Effector memory CD8-positive, alpha-beta T cell (primary cell): Measurements from ENCODE around the gene NPHP1.
"Not testable (repeated sequence)": the region's sequence is repeated elsewhere in the genome, so short reads cannot be mapped to it uniquely, and the experiment has no call there.

Source experiments
- ATAC-seq: fragments of 150-1000 bp; cut with Tn5 transposase; replicated peaks from 2 replicates; pipeline ENCODE4 v1.10.0; 2021; ENCODE audit warnings: mild to moderate bottlenecking, moderate library complexity
- DNase-seq, 3 experiments: peaks; one replicate each; pipeline ENCODE4 v3.0.0; 2021
- H3K27ac Mint-ChIP-seq, 2 donors: one replicate each; pipeline ENCODE4 v1.8.0; 2022; ENCODE audit warnings: mild to moderate bottlenecking in 2 of 2, mixed read lengths in 2 of 2, moderate library complexity in 2 of 2
- H3K27me3 Mint-ChIP-seq, 2 donors: one replicate each; pipeline ENCODE4 v1.8.0; 2022; ENCODE audit warnings: mixed read lengths in 2 of 2
- H3K36me3 Mint-ChIP-seq: one replicate; pipeline ENCODE4 v1.8.0; 2022; ENCODE audit warnings: mild to moderate bottlenecking, moderate library complexity, mixed read lengths; ENCODE audit not compliant: insufficient read depth
- H3K4me1 Mint-ChIP-seq, 2 donors: one replicate each; pipeline ENCODE4 v1.8.0; 2022; ENCODE audit warnings: low read depth in 2 of 2, mixed read lengths in 2 of 2
- H3K4me3 Mint-ChIP-seq, 2 donors: one replicate each; pipeline ENCODE4 v1.8.0; 2022; ENCODE audit warnings: mild to moderate bottlenecking in 2 of 2, mixed read lengths in 2 of 2, moderate library complexity in 2 of 2
- H3K9me3 Mint-ChIP-seq, 2 donors: one replicate each; pipeline ENCODE4 v1.8.0; 2022; ENCODE audit warnings: mixed read lengths in 2 of 2

Gene NPHP1

DNA sequence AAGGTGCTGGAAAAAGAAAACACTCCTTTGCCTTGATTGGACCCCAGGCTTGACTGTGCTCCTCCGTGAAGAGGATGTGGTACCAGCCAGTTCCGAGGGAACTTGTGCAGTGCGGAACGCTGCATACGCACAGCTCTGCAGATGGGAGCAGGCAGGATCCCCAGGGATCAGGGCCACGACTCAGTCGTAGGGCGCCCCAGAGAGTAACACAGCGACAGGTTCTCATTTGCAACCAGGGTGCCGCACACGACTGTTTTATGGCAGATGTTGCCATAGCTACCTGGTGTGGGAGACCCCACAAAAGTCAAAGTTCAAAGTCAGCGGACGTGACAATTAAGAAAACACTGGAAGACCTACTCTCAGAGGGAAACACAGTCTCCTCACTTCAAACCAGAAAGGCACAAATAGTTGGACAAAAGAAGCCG lies 90.0 kb downstream of the NPHP1 start:
- H3K27ac Mint-ChIP-seq, result no peak overlapping the region
- peaks cover 0 to 2% of the 10 kb centered on the region in 2 donors for H3K4me1 Mint-ChIP-seq
- no peaks in the 10 kb centered on the region for H3K9me3 Mint-ChIP-seq
- H3K36me3 Mint-ChIP-seq, result no peaks in the 10 kb centered on the region
- H3K4me3 Mint-ChIP-seq, result no peak overlapping the region
- no peak for ATAC-seq
- no peak for DNase-seq
- H3K27me3 Mint-ChIP-seq, result peaks cover 68 to 96% of the 10 kb centered on the region in 2 donors

DNA sequence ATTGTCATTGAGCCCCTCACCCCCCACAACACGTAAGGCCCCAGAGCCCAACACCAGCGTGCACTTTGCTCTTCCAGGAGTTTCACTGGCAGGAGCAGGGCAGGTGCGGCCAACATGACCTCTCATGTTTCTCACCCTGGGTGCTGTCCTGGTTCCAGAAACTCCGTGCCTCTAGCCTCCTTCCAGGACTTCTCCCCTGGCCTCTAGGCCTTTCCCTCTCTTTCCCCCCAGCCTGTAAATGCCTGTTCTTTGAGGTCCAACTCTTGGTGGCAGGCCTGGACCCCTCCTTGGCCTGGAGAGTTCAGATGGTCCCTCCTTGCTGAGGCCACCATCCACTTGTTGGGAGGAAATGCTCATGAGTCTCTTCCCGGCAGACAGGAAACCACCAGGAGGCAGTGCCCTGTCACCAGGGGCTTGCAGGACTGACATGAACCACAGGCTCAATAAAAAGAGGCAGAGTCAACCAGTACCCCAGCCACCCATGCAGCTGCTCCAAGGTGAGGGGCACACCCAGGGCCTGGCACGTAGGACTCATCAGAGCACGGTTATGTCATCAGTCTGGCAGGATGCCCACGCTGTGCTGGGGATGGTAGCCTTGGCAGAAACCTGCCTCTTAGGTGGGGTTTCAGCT lies 90.7 kb downstream of the NPHP1 start:
- DNase-seq, result no peak
- Mint-ChIP-seq H3K9me3 (no peaks in the 10 kb centered on the region), H3K27ac (no peak overlapping the region), H3K36me3 (no peaks in the 10 kb centered on the region), H3K4me1 (peaks cover 0 to 2% of the 10 kb centered on the region in 2 donors), H3K4me3 (no peak overlapping the region), H3K27me3 (peaks cover 75 to 93% of the 10 kb centered on the region in 2 donors)
- ATAC-seq, result no peak

DNA sequence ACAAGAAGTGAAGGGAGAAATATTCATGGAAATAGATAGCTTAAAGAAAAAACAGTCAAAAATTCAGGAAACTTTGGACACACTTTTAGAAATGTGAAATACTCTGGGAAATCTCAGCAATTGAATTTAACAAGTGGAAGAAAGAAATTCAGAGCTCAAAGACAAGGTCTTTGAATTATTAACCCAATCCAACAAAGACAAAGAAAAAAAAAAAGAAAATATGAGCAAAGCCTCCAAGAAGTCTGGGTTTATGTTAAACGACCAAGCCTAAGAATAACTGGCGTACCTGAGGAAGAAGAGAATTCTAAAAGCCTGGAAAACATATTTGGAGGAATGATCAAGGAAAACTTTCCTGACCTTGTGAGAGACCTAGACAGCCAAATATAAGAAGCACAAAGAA lies 96.5 kb downstream of the NPHP1 start:
- not testable (repeated sequence) for H3K4me3 Mint-ChIP-seq, H3K36me3 Mint-ChIP-seq, H3K4me1 Mint-ChIP-seq, H3K9me3 Mint-ChIP-seq, DNase-seq, ATAC-seq, H3K27ac Mint-ChIP-seq
- peaks cover 90 to 93% of the 10 kb centered on the region in 2 donors for H3K27me3 Mint-ChIP-seq

DNA sequence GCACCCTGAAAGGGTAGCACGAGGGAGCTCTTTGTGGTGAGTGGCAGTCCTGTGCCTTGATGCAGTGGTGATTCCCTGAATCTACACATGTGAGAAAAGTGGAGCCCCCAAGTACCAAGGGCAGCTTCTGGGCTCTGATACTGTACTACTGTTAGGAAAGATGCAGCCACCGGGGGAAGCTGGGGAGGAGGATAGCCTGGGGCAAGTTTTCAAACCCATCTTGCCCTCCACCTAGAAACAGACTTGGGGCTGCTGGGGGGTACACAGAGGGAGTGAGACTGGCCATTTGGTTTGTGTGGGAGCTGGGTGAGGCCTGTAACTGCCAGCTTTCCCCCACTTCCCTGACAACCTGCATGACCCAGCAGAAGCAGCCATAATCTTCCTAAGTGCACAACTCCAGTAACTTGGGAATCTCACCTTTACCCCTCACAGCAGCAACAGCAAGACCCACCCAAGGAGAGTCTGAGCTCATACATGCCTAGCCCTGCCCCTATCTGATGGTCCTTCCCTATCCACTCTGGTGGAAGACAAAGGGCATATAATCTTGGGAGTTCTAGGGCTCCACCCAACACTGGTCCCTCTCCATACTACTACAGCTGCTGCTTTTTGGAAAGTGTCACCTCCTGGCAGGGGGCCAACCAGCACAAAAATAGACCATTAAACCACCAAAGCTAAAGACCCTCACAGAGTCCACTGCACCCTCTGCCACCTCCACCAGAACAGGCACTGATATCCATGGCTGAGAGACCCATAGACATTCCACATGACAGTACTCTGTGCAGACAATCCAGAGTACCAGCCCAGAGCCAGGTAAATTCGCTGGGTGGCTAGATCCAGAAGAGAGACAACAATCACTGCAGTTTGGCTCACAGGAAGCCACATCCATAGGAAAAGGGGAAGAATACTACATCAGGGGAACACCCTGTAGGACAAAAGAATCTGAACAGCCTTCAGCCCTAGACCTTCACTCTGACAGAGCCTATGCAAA lies 97.4 kb downstream of the NPHP1 start:
- DNase-seq (no peak), ATAC-seq (no peak)
- Mint-ChIP-seq H3K9me3 (no peaks in the 10 kb centered on the region), H3K4me1 (peaks cover 0 to 2% of the 10 kb centered on the region in 2 donors), H3K27me3 (peaks cover 90 to 97% of the 10 kb centered on the region in 2 donors), H3K27ac (no peak overlapping the region), H3K4me3 (no peak overlapping the region), H3K36me3 (no peaks in the 10 kb centered on the region)

DNA sequence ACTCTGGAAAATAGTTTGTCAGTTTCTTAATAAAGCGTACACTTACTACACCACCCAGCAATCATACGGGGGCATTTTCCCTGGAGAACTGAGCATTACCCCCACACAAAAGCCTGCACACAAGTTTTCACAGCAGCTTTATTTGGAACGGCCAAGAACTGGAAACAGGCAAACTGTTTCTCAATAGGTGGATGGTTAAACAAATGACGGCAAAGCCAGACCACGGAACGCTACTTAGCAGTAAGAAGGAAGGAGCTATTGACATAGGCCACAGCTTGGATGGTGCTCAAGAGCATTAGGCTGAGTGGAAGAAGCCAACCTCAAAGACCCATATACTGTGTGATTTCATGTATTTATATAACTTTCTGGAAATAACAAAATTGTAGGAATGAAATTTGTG lies 98.2 kb downstream of the NPHP1 start:
- H3K36me3 Mint-ChIP-seq, result no peaks in the 10 kb centered on the region
- H3K27me3 Mint-ChIP-seq, result peaks cover 90 to 97% of the 10 kb centered on the region in 2 donors
- no peaks in the 10 kb centered on the region for H3K9me3 Mint-ChIP-seq
- no peak overlapping the region for H3K4me3 Mint-ChIP-seq
- no peak overlapping the region for H3K27ac Mint-ChIP-seq
- peaks cover 0 to 2% of the 10 kb centered on the region in 2 donors for H3K4me1 Mint-ChIP-seq
- ATAC-seq, result no peak
- no peak for DNase-seq

DNA sequence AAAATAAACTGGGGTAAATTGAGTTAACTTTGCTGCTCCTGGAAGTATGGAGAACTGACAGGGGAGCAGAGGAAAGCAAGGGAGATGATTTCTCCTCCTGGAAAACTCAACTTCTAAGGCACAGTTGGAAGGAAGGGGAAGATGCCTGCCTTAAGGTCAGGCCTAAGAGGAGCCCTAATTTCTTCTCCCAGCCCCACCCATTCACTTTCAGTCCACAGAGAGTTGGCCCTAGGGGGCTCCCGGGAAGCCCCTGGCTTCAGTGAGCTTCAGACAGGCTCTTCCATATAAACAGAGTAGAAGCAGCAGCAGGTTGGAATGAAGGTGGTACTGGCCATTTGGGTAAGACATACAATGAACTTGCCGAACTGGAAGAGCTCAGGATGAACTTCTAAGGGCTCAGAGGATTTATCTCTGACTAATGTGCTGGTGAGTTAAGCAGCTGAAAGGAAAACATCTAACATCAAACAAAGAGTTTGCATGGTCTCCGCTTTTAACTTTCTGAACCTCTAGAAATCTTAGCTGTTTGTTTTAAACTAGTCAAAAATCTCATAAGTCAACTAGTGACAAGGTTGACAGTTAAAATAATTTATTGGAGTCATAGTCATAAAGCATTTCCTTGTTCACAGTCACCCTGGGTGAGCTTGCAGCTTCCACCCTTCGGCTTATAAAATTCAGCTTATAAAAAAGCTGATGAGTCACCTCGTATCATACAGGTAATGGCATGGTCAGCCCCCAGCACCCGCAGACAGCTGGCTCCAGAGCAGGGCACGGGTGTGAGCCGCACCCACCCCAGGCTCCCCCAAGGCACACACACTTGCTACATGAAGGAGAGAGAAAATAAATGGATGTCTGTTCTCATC lies 99.0 kb downstream of the NPHP1 start:
- no peak for ATAC-seq
- Mint-ChIP-seq H3K36me3 (no peaks in the 10 kb centered on the region), H3K4me3 (no peak overlapping the region), H3K4me1 (peaks cover 0 to 2% of the 10 kb centered on the region in 2 donors), H3K9me3 (no peaks in the 10 kb centered on the region), H3K27ac (no peak overlapping the region), H3K27me3 (peaks cover 91 to 95% of the 10 kb centered on the region in 2 donors)
- no peak for DNase-seq

DNA sequence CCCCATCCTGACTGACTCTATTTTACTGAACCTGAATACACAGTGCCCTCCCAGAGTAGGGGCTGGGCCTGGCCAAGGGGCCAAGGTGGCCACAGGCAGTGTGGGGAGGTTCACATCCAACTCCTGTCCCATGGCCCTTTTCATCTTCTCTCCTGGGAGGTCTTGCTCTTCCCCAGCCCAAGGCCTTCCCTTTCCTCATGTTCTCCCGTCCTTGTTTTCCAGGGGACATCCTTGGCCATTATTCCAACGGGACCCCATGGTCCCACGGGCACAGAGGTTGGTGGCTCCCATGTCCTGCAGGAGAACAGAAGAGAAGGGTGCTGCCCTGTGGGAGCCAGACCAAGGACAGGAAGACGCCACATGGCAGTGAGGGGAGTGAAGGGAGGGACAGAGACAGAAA lies 99.6 kb downstream of the NPHP1 start:
- Mint-ChIP-seq H3K27ac (no peak overlapping the region), H3K9me3 (no peaks in the 10 kb centered on the region), H3K27me3 (peaks cover 85 to 88% of the 10 kb centered on the region in 2 donors), H3K36me3 (no peaks in the 10 kb centered on the region), H3K4me3 (no peak overlapping the region), H3K4me1 (peaks cover 0 to 2% of the 10 kb centered on the region in 2 donors)
- DNase-seq (no peak), ATAC-seq (no peak)

DNA sequence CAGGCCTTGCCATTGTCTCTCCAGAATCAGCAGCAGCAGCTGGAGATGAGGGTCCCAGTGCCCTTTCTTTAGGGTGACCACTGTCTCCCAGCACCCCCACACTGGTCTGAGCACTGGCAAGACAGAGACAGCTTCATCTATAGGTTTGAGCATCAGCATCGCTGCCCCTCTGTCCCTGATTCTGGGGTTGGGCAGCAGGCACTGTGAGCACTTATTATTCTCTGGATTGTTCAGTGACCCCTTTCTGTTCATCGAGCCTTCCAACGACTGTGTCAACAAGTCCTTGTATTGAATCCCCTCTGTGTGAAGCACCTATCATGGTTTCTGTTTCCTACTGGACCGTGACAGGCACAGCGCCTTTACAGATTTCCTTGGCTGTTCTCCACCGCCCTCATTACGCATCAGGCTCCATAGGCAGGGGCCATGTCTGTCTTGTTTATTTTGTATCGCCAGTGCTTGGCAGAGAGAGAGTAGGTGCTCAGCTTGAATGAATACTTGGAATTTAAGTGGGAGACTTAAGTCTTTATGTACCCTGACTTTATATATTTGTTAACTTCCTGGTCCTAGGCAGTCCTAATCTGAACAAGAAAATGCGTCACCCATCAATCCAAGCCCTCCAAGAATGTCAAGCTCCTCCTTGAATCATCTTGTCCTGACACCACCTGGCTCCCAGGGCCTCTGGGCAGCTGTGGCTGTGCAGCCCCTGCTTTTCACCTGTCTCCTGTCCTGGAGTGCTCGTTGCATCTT lies 100.6 kb downstream of the NPHP1 start:
- Mint-ChIP-seq H3K4me1 (no peaks in the 10 kb centered on the region), H3K4me3 (no peak overlapping the region), H3K27ac (no peak overlapping the region), H3K27me3 (peaks cover 75 to 81% of the 10 kb centered on the region in 2 donors), H3K9me3 (no peaks in the 10 kb centered on the region), H3K36me3 (no peaks in the 10 kb centered on the region)
- DNase-seq (no peak), ATAC-seq (no peak)

DNA sequence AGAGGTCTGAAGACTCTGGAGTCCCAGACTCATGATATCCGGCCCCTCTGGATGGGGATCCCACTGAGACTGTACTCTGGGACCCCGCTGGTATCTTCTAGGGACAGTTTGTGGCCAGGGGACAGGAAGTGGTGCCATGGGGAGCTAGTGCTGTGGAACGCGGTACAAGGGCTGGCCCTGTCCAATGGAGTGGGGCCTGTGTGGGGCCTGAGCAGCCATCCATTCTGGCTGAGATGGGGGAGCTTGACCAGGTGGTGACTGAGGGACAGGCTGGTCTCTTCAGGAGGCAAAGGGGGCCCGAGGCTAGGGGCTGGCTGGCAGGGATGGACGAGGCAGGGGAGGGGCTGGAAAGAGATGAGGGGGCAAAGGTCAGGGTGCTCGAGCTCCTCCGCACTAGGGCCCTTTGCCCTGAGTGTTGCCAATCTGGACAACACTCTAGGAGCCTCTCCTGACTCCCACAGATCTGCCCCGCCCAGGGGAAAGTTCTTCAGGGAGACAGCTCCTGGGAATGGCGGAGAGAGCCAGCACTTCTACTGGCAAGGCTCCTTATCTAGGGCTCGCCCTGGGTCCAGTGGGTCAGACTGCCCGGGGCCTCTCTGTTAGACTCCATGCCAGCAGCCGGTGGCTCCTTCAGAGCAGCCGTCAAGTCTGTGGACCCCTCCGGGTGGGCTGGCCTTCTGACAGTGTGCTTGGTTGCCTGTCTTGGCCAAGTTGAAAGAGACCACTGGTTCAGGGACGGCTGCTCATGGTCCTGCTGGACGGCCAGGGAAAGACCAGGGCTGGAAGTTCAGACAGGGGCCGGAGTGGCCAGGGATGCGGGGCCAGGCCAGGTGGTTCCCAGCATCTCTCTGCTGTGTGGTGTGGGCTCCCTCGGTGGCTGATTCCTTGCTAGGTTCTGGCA lies 101.5 kb downstream of the NPHP1 start:
- no peaks in the 10 kb centered on the region for H3K4me1 Mint-ChIP-seq
- no peak for ATAC-seq

DNA sequence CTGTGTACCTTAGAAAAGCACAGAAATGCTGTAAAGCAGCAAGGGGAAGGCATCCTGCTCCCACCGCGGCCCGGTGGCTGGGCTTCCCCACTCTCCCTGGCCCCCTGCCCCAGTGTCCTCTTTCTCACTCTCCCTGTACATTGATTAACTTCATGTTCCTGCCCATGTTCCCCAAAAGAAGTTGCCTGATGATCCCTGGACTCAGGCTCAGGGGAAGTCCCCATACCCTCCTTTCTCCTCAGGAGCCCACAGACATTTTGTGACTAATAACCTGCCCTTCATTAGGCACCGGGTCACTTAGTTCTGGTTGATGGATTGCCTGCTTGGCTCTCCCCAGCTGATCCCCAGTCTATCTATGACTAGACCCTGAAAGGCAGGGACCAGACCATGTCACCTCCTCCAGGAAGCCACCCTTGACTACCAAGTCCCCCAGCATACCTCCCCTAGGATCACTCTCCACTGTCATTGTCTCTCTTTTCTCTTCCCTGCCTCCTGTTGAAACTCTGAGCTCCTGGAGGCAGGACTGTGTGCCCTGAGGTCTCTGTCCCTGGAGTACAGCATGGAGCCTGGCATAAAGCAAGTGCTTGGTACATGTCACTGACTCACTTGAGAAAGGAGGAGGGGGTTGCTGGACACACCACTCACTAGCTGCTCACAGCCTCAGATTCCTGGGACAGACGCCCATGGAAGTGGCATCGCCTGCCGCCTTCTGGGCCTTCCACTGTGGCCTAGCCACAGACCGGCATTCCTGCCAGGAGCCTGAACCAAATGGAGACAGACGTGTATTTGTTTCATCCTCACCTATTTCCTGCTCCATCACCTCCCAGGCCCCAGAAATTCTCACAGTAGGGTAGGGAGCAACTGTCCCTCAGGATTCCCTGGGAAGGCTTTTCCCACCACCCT lies 102.7 kb downstream of the NPHP1 start:
- Mint-ChIP-seq H3K36me3 (no peaks in the 10 kb centered on the region), H3K4me3 (no peak overlapping the region), H3K27me3 (peaks cover 56 to 77% of the 10 kb centered on the region in 2 donors), H3K27ac (no peak overlapping the region), H3K4me1 (no peaks in the 10 kb centered on the region), H3K9me3 (no peaks in the 10 kb centered on the region)
- DNase-seq, result no peak
- ATAC-seq, result no peak

More for the DNA sequence above, 101.5 kb downstream of the NPHP1 start:
- DNase-seq, result no peak
- Mint-ChIP-seq H3K27ac (no peak overlapping the region), H3K9me3 (no peaks in the 10 kb centered on the region), H3K4me3 (no peak overlapping the region), H3K36me3 (no peaks in the 10 kb centered on the region), H3K27me3 (peaks cover 68 to 77% of the 10 kb centered on the region in 2 donors)

DNA sequence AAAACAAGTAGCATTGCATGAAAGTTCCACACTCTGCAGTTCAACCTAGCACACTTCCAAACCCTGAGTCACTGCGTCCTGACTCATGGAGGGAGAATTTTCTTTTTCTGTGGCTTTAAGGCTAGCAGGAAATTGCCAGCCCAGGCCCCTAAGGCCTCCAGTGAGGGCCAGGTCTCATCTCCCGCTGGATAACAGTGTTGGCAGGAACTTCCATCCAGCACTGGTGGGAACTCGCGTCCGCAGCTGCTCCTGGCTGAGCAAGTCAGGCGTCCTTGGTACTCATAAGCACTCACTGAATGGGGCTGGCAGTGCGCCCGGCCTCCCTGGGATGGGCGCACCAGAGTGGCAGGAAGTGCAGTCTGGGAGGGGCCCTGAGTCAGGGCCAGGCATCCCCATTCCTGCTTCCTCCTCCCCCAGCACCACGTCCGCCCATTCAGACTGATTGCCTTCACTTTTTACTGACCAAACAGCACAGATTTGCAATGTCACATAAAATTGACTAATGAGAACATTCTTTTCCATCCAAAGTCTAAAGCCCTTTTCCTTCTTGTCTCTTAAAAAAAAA lies 103.5 kb downstream of the NPHP1 start:
- Mint-ChIP-seq H3K9me3 (no peaks in the 10 kb centered on the region), H3K4me3 (no peak overlapping the region)

More for the DNA sequence above, 103.5 kb downstream of the NPHP1 start:
- H3K4me1 Mint-ChIP-seq, result no peaks in the 10 kb centered on the region
- no peaks in the 10 kb centered on the region for H3K36me3 Mint-ChIP-seq
- DNase-seq, result no peak
- H3K27ac Mint-ChIP-seq, result no peak overlapping the region
- H3K27me3 Mint-ChIP-seq, result peaks cover 51 to 77% of the 10 kb centered on the region in 2 donors
- no peak for ATAC-seq
